HG03103 (cell line): ENCODE measurements around the gene SGO2.
"Not testable (repeated sequence)": the region's sequence is repeated elsewhere in the genome, so short reads cannot be mapped to it uniquely, and the experiment has no call there.

Experiments used
- ATAC-seq: cut with Tn5 transposase; IDR thresholded peaks from one replicate; pipeline ENCODE4 v1.9.1; 2021; ENCODE audit warnings: low read depth; ENCODE audit not compliant: unreplicated experiment

SGO2 gene

GRCh38 chr2:200617156-200618053, 91.4 kb downstream of the SGO2 start:
- no peak for ATAC-seq

- ATAC-seq, result no peak
Observed at GRCh38 chr2:200618054-200618419, 92.0 kb downstream of the SGO2 start.

GRCh38 chr2:200618590-200619021, 92.6 kb downstream of the SGO2 start:
- no peak for ATAC-seq

GRCh38 chr2:200619279-200619678, 93.3 kb downstream of the SGO2 start:
- ATAC-seq, result no peak

- no peak for ATAC-seq
Observed at GRCh38 chr2:200620606-200621390, 94.8 kb downstream of the SGO2 start.

- ATAC-seq, result no peak
Observed at GRCh38 chr2:200622106-200622505, 96.1 kb downstream of the SGO2 start.

- ATAC-seq, result no peak
Observed at GRCh38 chr2:200624026-200624425, 98.0 kb downstream of the SGO2 start.

GRCh38 chr2:200624658-200625057, 98.7 kb downstream of the SGO2 start:
- no peak for ATAC-seq

GRCh38 chr2:200625282-200625681, 99.3 kb downstream of the SGO2 start:
- ATAC-seq, result no peak

GRCh38 chr2:200625958-200626363, 100.0 kb downstream of the SGO2 start:
- no peak for ATAC-seq

GRCh38 chr2:200627110-200627770, 101.2 kb downstream of the SGO2 start:
- no peak for ATAC-seq

- not testable (repeated sequence) for ATAC-seq
Observed at GRCh38 chr2:200628461-200628860, 102.5 kb downstream of the SGO2 start.

GRCh38 chr2:200631287-200631686, 105.3 kb downstream of the SGO2 start:
- ATAC-seq, result no peak
